ENCODE results near the gene CLEC3A.

Gene CLEC3A

GRCh38 chr16:78028018-78028417 is 5.7 kb downstream of the CLEC3A start:
- no peak for DNase-seq (ENCODE audit: low read depth)
- H3K4me3 ChIP-seq (ENCODE audit: low read depth, low read length): no peak overlapping the region
- TF ChIP-seq CTCF (conservative IDR thresholded peaks at IDR 0.05; ENCODE audit: low read depth, low read length): no peak

- no peak for TF ChIP-seq CTCF (conservative IDR thresholded peaks at IDR 0.05; ENCODE audit: low read depth, low read length)
- H3K4me3 ChIP-seq (ENCODE audit: low read depth, low read length): no peak overlapping the region
- no peak for DNase-seq (ENCODE audit: low read depth)
These were observed 12.2 kb downstream of the CLEC3A start for GRCh38 chr16:78034530-78034929.

- H3K4me3 ChIP-seq (ENCODE audit: low read depth, low read length): no peak overlapping the region
- no peak for DNase-seq (ENCODE audit: low read depth)
- TF ChIP-seq CTCF (conservative IDR thresholded peaks at IDR 0.05; ENCODE audit: low read depth, low read length): no peak
These were observed 12.7 kb downstream of the CLEC3A start for GRCh38 chr16:78035012-78035411.

GRCh38 chr16:78040396-78040795 is 18.0 kb downstream of the CLEC3A start:
- no peak for DNase-seq (ENCODE audit: low read depth)
- TF ChIP-seq CTCF (conservative IDR thresholded peaks at IDR 0.05; ENCODE audit: low read depth, low read length): no peak
- H3K4me3 ChIP-seq (ENCODE audit: low read depth, low read length): no peak overlapping the region

GRCh38 chr16:78045865-78046581 is 23.7 kb downstream of the CLEC3A start:
- TF ChIP-seq CTCF (conservative IDR thresholded peaks at IDR 0.05; ENCODE audit: low read depth, low read length): no peak
- peak; percentile 67 for DNase-seq (ENCODE audit: low read depth)
- H3K4me3 ChIP-seq (ENCODE audit: low read depth, low read length): no peak overlapping the region

GRCh38 chr16:78048319-78048718 is 26.0 kb downstream of the CLEC3A start:
- no peak overlapping the region for H3K4me3 ChIP-seq (ENCODE audit: low read depth, low read length)
- no peak for DNase-seq (ENCODE audit: low read depth)
- no peak for TF ChIP-seq CTCF (conservative IDR thresholded peaks at IDR 0.05; ENCODE audit: low read depth, low read length)

GRCh38 chr16:78050734-78051400 is 28.5 kb downstream of the CLEC3A start:
- TF ChIP-seq CTCF (conservative IDR thresholded peaks at IDR 0.05; ENCODE audit: low read depth, low read length): no peak
- no peak for DNase-seq (ENCODE audit: low read depth)
- no peak overlapping the region for H3K4me3 ChIP-seq (ENCODE audit: low read depth, low read length)

Measured in choroid plexus epithelial cell (primary cell).